H7 (cell line): ENCODE data around the gene CHST8. TPM values are rescaled to one million over a fixed set of nuclear protein-coding genes. Genes with fewer than 3 reads are reported as not detected.

Source experiments
- DNase-seq: peaks from one replicate; pipeline ENCODE4 v3.0.0; 2012
- H3K27me3 ChIP-seq: 2 replicates; pipeline ENCODE4 v1.6.0; 2011; ENCODE audit warnings: mild to moderate bottlenecking, low read length; ENCODE audit not compliant: control insufficient read depth, insufficient read depth
- H3K36me3 ChIP-seq: replicated peaks from 2 replicates; pipeline ENCODE4 v1.5.1; 2011; ENCODE audit warnings: low read length; ENCODE audit not compliant: control insufficient read depth, insufficient read depth
- H3K4me3 ChIP-seq: 2 replicates; pipeline ENCODE4 v1.5.1; 2011; ENCODE audit warnings: low read depth, mild to moderate bottlenecking, control low read depth, low read length, moderate library complexity; ENCODE audit not compliant: insufficient read depth
- total RNA-seq: library from RNA; depleted of rRNA; stranded (reverse); fragments of >200 nt; shearing (Covaris generic); gene quantifications from 2 replicates; pipeline ENCODE4 v1.2.3, GENCODE V29; 2014

Gene CHST8
- total RNA-seq, 1 experiment from 2014 or later: 27.0 TPM

DNA sequence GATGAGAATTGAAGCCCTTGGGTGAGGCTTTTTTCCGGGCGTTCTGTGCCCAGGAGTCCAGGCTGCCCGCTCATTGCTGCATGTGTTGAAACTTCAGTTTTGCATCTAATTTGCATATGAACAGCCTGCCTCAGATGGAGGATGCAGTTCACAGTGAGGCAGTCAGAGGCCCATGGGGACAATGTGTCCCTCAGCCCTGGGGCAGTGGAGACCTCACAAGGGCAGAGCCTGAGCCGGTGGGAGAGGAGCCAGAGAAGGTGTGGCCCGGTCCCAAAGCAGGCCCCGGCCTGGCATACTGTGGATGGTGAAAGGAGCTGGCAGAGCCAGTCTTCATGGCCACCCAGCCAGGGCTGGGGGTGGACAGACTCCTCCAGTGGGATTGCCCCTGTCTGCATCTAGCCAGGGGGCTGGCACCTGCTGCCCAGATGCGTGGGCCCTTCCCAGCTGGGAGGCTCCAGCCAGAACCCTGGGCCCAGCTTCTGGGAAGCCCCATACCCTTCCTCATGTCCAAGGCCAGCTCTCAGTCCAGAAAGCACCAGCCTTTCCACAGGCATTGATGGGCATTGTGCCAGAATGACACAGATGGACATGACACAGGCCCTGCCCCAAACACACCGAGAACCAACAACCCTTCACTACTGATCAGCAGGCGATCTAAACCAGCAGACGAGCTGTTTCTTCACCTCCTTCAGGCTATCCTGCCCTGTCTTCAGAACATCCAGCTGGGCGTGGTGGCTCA, 142.0 kb downstream of the CHST8 start:
- DNase-seq: no peak
- no peaks in the 10 kb centered on the region for H3K36me3 ChIP-seq
- H3K4me3 ChIP-seq: no peak overlapping the region
- H3K27me3 ChIP-seq: no peaks in the 10 kb centered on the region

DNA sequence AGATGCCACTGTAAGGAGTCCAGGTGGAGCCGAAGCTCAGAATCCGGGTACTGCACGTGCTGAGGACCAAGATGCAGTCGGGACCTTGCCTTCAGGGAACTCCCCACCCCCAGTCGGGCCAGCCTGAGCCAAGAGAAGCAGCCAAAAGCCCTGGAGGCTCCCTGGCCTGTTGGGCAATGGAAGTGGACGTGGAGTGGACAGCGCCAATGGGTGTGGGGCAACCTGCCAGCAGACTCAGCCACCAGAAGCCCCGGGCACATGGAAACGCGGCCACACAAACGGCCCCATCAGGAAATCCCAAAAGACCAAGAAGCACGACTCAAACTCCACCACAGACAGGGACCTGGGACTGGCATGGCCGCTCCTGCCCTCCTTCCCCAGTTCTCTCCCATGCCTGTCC, 144.9 kb downstream of the CHST8 start:
- Histone ChIP-seq H3K27me3 (no peaks in the 10 kb centered on the region), H3K36me3 (peaks cover under 1% of the 10 kb centered on the region; the same call in 1 of the 2 replicates), H3K4me3 (no peak overlapping the region)
- DNase-seq: no peak

GRCh38 chr19:33767898-33768413, 146.2 kb downstream of the CHST8 start:
- DNase-seq: peak; percentile 92
- H3K27me3 ChIP-seq: no peaks in the 10 kb centered on the region
- peaks cover 1% of the 10 kb centered on the region for H3K36me3 ChIP-seq
- no peak overlapping the region for H3K4me3 ChIP-seq

DNA sequence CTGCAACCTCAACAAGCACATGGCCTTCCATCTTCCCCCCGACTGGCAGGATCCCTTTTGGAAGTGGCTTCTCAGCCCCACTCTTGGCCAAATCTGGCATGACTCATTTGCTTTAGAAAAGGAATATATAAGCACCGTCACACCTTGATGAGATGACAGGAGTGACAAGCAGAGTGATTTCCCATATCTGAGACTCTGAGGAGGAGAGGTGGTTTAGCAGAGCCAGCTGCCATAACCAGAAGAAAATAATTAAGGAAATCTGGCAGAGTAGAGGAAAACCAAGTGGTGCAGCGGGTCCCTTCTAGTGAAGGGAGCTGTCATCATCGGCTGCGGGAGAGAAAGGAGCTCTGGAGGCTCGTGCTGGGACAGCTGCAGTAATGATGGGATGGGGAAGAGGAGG, 147.5 kb downstream of the CHST8 start:
- no peaks in the 10 kb centered on the region for H3K27me3 ChIP-seq
- no peak overlapping the region for H3K4me3 ChIP-seq
- H3K36me3 ChIP-seq: peaks cover 1% of the 10 kb centered on the region
- no peak for DNase-seq

DNA sequence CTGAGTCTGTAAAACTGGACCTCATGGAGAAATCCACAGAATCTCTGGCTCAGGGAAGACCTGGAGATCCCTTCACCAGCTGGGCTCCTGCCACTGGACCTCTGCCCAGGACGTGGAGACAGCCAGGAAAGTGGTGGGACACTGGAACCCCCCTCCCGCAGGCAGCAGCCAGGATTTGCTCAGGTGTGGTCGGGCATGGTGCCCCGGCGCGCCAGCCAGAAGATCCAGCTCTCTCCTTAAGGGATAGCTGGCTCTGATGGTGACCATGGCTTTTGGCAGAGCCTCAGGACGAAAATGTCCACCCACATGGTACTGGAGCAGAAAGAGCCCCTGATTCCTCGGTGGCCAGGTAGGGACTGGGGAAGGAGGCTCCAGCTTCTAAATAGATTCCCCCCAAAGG, 148.4 kb downstream of the CHST8 start:
- no peaks in the 10 kb centered on the region for H3K27me3 ChIP-seq
- no peak for DNase-seq
- H3K4me3 ChIP-seq: no peak overlapping the region
- H3K36me3 ChIP-seq: peaks cover 1% of the 10 kb centered on the region

GRCh38 chr19:33771384-33772101, 149.8 kb downstream of the CHST8 start:
- Histone ChIP-seq H3K27me3 (no peaks in the 10 kb centered on the region), H3K36me3 (peaks cover 1% of the 10 kb centered on the region), H3K4me3 (no peak overlapping the region)
- DNase-seq: peak; percentile 94

- Histone ChIP-seq H3K36me3 (peaks cover 1% of the 10 kb centered on the region), H3K27me3 (no peaks in the 10 kb centered on the region), H3K4me3 (no peak overlapping the region)
- DNase-seq: no peak
These were observed 150.5 kb downstream of the CHST8 start for GRCh38 chr19:33772102-33772857.

GRCh38 chr19:33772858-33773180, 151.1 kb downstream of the CHST8 start:
- H3K36me3 ChIP-seq: peaks cover 1% of the 10 kb centered on the region
- H3K27me3 ChIP-seq: no peaks in the 10 kb centered on the region
- no peak overlapping the region for H3K4me3 ChIP-seq
- no peak for DNase-seq

GRCh38 chr19:33773704-33774624, 152.2 kb downstream of the CHST8 start:
- Histone ChIP-seq H3K27me3 (no peaks in the 10 kb centered on the region), H3K36me3 (peaks cover 1% of the 10 kb centered on the region), H3K4me3 (no peak overlapping the region)
- DNase-seq: no peak

DNA sequence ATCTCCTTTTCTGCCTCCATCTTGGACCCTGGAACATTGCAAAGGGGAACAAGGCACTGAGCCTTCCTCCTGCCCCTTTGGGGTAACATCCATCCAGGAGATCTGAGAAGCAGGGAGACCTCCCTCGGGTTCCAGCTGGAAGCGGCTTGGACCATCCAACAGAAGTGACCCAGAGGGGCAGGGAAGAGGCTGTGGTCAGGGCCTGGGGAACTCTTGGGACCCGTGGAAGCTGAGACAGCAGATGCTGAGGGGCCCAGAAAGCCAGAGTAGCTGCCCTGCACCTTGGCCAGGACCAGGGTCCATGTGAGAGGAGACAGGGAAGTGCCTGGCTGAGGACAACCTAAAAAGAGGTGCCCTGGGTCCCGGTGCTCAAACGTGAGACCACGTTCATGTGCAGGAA, 153.0 kb downstream of the CHST8 start:
- no peak for DNase-seq
- Histone ChIP-seq H3K36me3 (peaks cover 1% of the 10 kb centered on the region), H3K27me3 (no peaks in the 10 kb centered on the region), H3K4me3 (no peak overlapping the region)

- Histone ChIP-seq H3K36me3 (peaks cover 1% of the 10 kb centered on the region), H3K27me3 (no peaks in the 10 kb centered on the region), H3K4me3 (no peak overlapping the region)
- no peak for DNase-seq
These were observed 154.2 kb downstream of the CHST8 start for GRCh38 chr19:33775731-33776487.

DNA sequence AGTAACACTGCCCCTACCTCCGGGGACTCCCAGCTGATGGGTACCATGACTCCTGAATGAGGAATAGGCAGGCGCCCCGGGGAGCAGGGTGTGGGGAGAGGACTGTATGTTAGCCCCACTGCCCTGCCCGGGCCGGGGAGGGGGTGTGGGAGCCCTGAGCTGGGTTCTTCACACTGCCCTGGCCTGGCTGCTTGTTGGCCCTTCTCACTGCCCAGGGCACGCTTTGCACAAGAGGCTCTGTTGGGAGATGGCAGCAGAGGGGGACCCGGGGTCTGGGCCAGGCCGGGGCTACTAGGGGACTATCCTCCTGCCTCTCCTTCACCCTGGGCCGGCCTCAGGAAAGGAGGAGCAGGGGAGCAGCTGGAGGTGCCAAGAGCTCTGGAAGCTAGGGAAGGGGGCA, 155.6 kb downstream of the CHST8 start:
- DNase-seq: peak; percentile 59
- no peak overlapping the region for H3K4me3 ChIP-seq

GRCh38 chr19:33777753-33778088, 156.0 kb downstream of the CHST8 start:
- H3K27me3 ChIP-seq: no peaks in the 10 kb centered on the region
- DNase-seq: no peak
- no peak overlapping the region for H3K4me3 ChIP-seq
- no peaks in the 10 kb centered on the region; the same call in 1 of the 2 replicates for H3K36me3 ChIP-seq

More for the DNA sequence above, 155.6 kb downstream of the CHST8 start:
- no peaks in the 10 kb centered on the region for H3K27me3 ChIP-seq
- no peaks in the 10 kb centered on the region; the same call in 1 of the 2 replicates for H3K36me3 ChIP-seq
